Measurements from ENCODE around the gene S1PR2. TPM values are rescaled to one million over a fixed set of nuclear protein-coding genes. Genes with fewer than 3 reads are reported as not detected.
"Not testable (repeated sequence)": the region's sequence is repeated elsewhere in the genome, so short reads cannot be mapped to it uniquely, and the experiment has no call there.

The S1PR2 gene
- total RNA-seq, 4 donors from 2014 or later = 1.6 to 6.1 (median 3.3) TPM

DNA sequence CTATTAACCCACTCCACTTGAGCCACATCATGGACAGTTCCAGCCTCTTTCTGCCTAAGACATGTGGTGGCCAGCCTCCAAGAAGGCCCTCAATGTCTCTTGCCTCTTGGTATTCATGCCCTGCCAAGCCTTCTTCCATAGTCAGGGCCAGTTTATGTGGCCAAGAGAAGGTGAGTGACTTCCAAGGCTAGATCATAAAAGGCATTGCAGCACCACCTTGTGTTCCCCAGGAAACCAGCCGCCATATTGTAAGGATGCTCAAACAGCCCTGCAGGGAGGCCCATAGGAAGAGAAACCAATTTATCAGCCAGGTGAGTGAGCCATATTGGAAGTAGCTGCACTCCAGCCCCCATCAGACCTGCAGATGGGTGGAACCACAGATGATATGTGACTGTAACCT lies 24.1 kb downstream of the S1PR2 start:
- no peak overlapping the region for H3K4me3 ChIP-seq
- no peaks in the 10 kb centered on the region for H3K27me3 ChIP-seq
- WGBS, 2 donors = 100% methylated on average over 1 of the region's 1 CpG
- no peaks in the 10 kb centered on the region for H3K9me3 ChIP-seq
- intact Hi-C loops (cut with DNase I) = no loop called here
- no peak overlapping the region for H3K27ac ChIP-seq
- no peaks in the 10 kb centered on the region for H3K4me1 ChIP-seq
- TF ChIP-seq POLR2A (IDR thresholded peaks at IDR 0.05) = no peak
- no peaks in the 10 kb centered on the region for H3K36me3 ChIP-seq
- no peak for DNase-seq

DNA sequence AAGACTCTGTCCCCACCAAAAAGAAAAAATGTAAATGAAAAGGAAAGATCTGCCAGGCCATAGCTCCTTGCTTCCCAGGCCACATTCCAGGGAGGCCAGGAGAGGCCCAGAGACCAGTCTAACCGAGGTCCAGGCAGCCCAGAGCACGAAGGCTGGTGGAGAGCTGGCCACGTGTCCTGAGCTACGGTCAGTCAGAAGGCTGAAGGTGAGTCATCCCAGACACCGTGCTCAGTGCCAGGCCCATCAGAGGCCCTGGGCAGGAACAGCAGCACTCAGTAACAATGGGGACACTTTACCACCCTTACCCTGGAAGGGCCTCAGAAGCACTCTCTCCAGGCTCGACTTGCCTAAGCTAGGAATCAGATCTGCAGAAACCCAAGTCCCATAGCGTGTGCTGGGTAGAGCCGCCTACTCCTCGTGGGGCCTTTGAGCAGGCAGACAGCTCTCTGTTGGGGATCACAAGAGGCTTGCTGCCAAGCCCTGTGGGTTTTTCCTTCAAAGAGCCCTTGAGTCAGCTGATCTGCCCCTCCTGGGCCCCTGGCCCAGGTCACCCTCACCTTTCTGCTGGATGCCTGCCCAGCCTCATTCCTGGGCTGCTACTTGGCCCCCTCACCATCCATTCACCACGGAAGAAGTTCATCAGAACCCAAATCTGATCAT lies 24.8 kb downstream of the S1PR2 start:
- intact Hi-C loops (cut with DNase I) = no loop called here
- WGBS, 2 donors = 67 to 68% methylated on average over 1 to 5 of the region's 10 CpGs
- Histone ChIP-seq H3K9me3 (no peaks in the 10 kb centered on the region), H3K4me1 (no peaks in the 10 kb centered on the region), H3K27me3 (no peaks in the 10 kb centered on the region), H3K27ac (no peak overlapping the region), H3K36me3 (no peaks in the 10 kb centered on the region), H3K4me3 (no peak overlapping the region)
- TF ChIP-seq POLR2A (IDR thresholded peaks at IDR 0.05) (no peak), CTCF (IDR thresholded peaks at IDR 0.05) (no peak)
- no peak for DNase-seq

DNA sequence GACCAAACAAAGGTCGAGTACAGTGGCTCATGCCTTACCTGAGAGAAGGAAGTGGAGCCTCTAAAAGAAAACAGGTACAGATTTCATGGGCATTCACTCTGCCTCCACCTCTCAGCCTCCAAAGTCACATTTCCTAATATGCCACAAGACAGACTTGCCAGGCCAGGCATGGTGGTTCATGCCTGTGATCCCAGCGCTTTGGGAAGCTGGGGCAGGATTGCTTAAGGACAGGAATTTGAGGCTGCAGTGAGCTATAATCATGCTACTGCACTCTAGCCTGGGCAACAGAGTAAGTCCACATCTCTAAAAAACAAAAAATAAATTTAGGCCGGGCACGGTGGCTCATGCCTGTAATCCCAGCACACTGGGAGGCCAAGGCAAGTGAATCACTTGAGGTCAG lies 25.5 kb downstream of the S1PR2 start:
- 85% methylated on average over 2 to 3 of the region's 4 CpGs for WGBS, 2 donors
- intact Hi-C loops (cut with DNase I) = no loop called here
- no peaks in the 10 kb centered on the region for H3K4me1 ChIP-seq
- TF ChIP-seq POLR2A (IDR thresholded peaks at IDR 0.05) = no peak
- no peak for TF ChIP-seq CTCF (IDR thresholded peaks at IDR 0.05)
- H3K4me3 ChIP-seq = no peak overlapping the region
- no peak overlapping the region for H3K27ac ChIP-seq
- H3K27me3 ChIP-seq = no peaks in the 10 kb centered on the region
- no peaks in the 10 kb centered on the region for H3K9me3 ChIP-seq
- no peaks in the 10 kb centered on the region for H3K36me3 ChIP-seq
- DNase-seq = no peak

DNA sequence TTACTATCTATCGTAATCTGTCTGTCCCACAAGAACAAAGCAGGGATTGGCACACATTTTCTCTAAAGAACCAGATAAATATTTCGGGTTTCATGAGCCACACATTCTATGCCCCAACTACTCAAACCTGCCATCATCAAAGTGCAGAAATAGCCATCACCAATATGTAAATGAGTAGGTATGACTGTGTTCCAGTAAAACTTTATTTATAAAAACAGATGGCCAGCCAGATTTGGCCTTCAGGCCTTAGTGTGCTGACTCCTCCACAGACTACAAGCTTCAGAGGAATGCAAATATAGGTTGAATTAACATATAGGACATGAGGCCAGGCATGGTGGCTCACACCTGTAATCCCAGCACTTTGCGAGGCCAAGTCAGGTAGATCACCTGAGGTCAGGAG lies 27.4 kb downstream of the S1PR2 start:
- H3K4me3 ChIP-seq = no peak overlapping the region
- H3K9me3 ChIP-seq = no peaks in the 10 kb centered on the region
- H3K4me1 ChIP-seq = peaks cover 0 to 4% (median 0%) of the 10 kb centered on the region in 3 donors
- H3K27me3 ChIP-seq = no peaks in the 10 kb centered on the region
- no peak overlapping the region for H3K27ac ChIP-seq
- intact Hi-C loops (cut with DNase I) = no loop called here
- 95 to 100% methylated on average over 3 of the region's 3 CpGs for WGBS, 2 donors
- no peaks in the 10 kb centered on the region for H3K36me3 ChIP-seq
- TF ChIP-seq POLR2A (IDR thresholded peaks at IDR 0.05) = no peak
- TF ChIP-seq CTCF (IDR thresholded peaks at IDR 0.05) = no peak
- no peak for DNase-seq

- Histone ChIP-seq H3K27me3 (no peaks in the 10 kb centered on the region), H3K36me3 (no peaks in the 10 kb centered on the region), H3K4me1 (peaks cover 0 to 4% (median 0%) of the 10 kb centered on the region in 3 donors), H3K4me3 (no peak overlapping the region), H3K27ac (no peak overlapping the region), H3K9me3 (no peaks in the 10 kb centered on the region)
- no peak for DNase-seq
- WGBS, 2 donors = 39 to 53% methylated on average over 3 of the region's 3 CpGs
- intact Hi-C loops (cut with DNase I) = no loop called here
- no peak for TF ChIP-seq POLR2A (IDR thresholded peaks at IDR 0.05)
- no peak for TF ChIP-seq CTCF (IDR thresholded peaks at IDR 0.05)
Measured at GRCh38 chr19:10201176-10201575, 30.0 kb downstream of the S1PR2 start.

GRCh38 chr19:10200101-10200500 lies 31.0 kb downstream of the S1PR2 start:
- 70 to 83% methylated on average over 15 of the region's 15 CpGs for WGBS, 2 donors
- H3K4me3 ChIP-seq; intact Hi-C loops (cut with DNase I); DNase-seq; H3K27ac ChIP-seq; H3K36me3 ChIP-seq; H3K27me3 ChIP-seq; H3K4me1 ChIP-seq; H3K9me3 ChIP-seq: not testable (repeated sequence)

DNA sequence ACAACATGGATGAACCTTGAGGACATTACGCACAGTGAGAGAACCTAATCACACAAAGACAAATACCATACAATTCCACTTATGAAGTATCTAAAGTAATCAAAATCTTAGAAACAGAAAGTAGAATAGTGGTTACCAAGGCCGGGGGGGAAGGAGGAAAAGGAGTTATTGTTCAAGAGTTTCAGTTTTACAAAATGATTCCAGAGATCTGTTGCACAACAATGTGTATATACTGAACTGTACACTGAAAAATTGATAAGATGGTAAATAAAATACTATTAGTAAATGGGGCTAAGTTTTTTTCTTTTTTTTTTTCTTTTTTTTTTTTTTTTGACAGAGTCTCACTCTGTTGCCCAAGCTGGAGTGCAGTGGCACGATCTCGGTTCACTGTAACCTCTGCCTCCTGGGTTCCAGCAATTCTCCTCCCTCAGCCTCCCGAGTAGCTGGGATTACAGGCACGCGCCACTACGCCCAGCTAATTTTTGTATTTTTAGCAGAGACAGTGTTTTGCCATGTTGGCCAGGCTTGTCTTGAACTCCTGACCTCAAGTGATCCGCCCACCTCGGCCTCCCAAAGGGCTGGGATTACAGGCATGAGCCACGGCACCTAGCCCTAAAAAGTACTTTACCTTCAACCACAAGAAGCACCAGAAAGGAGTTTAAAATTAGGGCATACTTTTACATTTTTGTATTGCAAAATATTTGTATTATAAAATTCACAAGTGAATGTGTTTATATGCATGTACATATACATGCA lies 32.1 kb downstream of the S1PR2 start:
- H3K36me3 ChIP-seq; intact Hi-C loops (cut with DNase I); H3K9me3 ChIP-seq; H3K4me3 ChIP-seq; H3K27me3 ChIP-seq; DNase-seq: not testable (repeated sequence)
- WGBS, 2 donors = 38 to 46% methylated on average over 10 to 11 of the region's 11 CpGs
- peak overlapping the region in 1 of 4 donors; percentile 38 for H3K27ac ChIP-seq
- peaks cover under 1 to 12% (median 4%) of the 10 kb centered on the region in 3 donors for H3K4me1 ChIP-seq

Measured in esophagus squamous epithelium (tissue), 5 donors.